Kidney glomerular epithelial cell (primary cell): ENCODE results near the gene LRRC4B.
"Not testable (repeated sequence)": the region's sequence is repeated elsewhere in the genome, so short reads cannot be mapped to it uniquely, and the experiment has no call there.

Source experiments
- DNase-seq: peaks from one replicate; lab custom pipeline; 2025; lab: John Stamatoyannopoulos, UW

The LRRC4B gene, protein sequence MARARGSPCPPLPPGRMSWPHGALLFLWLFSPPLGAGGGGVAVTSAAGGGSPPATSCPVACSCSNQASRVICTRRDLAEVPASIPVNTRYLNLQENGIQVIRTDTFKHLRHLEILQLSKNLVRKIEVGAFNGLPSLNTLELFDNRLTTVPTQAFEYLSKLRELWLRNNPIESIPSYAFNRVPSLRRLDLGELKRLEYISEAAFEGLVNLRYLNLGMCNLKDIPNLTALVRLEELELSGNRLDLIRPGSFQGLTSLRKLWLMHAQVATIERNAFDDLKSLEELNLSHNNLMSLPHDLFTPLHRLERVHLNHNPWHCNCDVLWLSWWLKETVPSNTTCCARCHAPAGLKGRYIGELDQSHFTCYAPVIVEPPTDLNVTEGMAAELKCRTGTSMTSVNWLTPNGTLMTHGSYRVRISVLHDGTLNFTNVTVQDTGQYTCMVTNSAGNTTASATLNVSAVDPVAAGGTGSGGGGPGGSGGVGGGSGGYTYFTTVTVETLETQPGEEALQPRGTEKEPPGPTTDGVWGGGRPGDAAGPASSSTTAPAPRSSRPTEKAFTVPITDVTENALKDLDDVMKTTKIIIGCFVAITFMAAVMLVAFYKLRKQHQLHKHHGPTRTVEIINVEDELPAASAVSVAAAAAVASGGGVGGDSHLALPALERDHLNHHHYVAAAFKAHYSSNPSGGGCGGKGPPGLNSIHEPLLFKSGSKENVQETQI

GRCh38 chr19:50567882-50568727 lies at the start of gene LRRC4B:
TSS of gene LRRC4B (minus strand) at chr19:50568435. CDS start at chr19:50548838, 19,597 bp downstream.
- no peak for DNase-seq

DNA sequence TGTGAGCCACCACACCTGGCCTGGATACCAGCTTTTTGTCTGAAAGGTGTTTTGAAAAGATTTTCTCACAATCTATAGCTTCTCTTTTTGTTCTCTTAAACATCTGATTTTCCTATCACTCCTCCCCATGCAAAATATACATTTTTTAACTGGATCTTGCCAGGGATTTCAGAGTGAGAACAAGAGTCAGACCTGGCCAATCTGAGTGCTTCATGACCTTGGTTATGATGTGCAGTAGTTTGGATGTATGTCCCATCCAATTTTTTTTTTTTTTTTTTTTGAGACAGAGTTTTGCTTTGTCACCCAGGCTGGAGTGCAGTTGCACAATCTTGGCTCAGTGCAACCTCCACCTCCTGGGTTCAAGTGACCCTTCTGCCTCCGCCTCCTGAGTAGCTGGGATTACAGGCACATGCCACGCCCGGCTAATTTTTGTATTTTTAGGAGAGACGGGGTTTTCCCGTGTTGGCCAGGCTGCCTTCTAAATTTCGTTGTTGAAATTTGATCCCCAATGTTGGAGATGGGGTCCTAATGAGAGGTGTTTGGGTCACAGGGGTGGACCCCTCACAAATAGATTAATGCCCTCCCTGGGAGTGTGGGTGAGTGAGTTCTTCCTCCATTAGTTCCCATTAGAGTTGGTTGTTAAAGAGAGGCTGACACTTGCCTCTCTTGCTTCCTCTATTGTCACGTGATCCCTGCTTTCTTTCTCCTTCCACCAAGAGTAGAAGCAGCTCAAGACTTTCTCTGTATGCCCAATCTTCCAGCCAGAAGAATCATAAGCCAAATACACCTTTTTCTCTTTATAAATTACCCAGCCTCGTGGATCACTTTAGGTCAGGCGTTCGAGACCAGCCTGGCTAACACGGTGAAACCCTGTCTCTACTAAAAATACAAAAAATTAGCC lies 44.5 kb upstream of the LRRC4B start:
- not testable (repeated sequence) for DNase-seq

DNA sequence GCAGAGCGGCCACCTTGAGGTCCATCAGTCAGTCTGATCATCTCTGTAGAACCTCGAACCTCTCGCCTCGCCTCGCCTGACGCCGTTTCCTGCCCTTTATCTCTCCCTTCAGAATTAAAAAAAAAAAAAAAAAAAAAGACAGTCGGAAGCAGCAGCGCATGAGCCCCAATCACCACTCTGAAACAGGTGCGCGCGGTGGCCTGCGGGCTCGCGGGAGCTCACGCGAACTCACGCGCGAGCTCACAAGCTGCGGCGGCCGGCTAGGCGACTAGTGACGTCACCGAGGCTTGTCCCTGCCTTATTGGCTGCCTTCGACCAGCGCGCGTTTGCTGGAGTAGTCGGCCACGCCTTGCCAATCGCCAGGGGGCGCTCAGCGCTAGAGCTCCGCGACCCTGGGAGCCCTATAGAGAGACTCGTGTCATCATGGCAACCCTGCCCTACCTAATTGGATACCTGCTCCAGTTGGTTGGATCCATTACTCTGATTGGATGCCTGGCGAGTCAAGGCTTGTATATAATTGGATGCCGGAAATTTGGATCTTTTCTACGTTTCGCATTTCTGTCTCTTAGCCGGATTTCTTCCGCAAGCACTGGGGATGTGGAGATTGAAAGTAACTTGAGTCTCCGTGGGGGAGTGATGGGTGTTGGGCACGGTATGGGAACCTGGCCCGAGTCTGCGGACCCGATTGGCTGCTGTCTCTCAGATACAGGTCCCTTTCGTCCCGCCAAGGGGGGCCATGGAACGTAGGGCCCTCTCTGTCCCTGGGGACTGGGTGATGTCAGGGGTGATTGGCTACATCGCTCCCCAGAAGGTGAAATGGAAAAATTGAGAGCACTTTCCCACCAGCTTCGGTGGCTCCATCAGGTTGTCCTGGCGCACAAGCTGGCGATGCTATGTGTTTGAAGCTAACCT lies 39.9 kb upstream of the LRRC4B start:
- DNase-seq = peak; percentile 54

GRCh38 chr19:50607388-50607787 lies 39.2 kb upstream of the LRRC4B start:
- DNase-seq = no peak

GRCh38 chr19:50606059-50606836 lies 38.0 kb upstream of the LRRC4B start:
- DNase-seq = peak; percentile 1

- DNase-seq = not testable (repeated sequence)
These were observed 36.2 kb upstream of the LRRC4B start for GRCh38 chr19:50604264-50605073.

DNA sequence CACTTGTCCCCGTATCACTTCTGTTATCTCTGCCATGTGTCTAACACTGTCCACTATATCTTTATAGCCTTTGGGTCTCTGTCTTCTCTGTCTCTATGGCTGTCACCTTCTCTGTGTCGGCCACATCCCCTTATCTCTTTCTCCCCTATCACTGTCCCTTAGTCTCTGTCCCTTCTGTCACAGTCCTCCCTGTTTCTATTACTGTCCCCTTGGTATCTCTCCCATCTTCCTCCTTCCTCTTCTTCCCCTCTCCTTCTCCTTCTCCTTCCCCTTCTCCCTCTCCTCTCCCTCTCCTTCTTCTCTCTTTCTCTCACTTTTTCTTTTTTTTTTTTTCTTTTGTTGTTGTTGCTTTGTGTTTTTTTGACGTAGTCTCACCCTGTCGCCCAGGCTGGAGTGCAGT lies 34.7 kb upstream of the LRRC4B start:
- no peak for DNase-seq

DNA sequence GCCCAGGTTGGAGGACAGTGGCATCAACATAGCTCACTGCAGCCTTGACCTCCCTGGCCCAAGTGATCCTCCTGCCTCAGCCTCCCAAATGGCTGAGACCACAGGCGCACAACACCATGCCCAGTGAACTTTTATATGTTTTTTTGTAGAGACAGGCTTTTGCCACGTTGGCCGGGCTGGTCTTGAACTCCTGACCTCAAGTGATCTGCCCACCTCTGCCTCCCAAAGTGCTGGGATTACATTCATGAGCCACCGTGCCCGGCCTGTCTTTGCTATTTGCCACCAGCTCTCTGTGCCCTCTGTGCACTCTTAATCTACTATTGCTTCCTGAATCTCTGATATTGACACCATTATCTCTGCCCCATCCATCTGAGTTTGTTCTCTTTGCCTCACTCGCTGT lies 34.3 kb upstream of the LRRC4B start:
- DNase-seq = no peak

- DNase-seq = no peak
These were observed 33.8 kb upstream of the LRRC4B start for GRCh38 chr19:50602089-50602422.

DNA sequence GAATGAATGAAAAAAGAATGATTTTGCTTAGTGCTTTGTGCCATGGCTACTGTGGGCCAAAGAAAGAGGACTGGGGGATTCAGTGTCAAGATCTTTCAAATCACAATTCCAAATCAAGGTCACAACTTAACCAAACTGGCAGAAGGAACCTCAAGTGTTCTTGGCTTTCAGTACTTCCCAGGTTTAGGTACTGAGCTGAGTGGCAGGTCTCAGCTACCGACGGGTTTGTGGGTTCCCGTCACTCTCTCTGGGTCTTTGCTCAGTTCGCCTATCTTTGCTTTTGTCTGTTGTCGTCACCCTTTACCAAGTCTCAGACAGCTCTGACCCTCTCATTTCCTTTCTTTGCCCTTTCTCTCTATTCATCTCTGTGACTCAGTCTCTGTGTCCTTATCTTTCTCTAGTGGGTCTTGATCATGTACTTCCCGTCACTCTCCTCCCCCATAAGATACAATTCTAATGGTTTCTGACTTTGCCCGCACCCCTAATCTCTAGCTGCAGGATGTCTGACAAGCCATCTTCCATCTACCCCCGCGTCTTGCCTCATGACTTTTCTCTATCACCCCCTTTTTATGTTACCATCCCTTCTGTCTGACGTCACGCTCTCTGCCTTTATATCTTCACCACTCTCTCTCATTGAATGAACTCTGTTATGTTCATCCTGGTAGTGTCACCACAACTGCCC lies 33.3 kb upstream of the LRRC4B start:
- DNase-seq = no peak

DNA sequence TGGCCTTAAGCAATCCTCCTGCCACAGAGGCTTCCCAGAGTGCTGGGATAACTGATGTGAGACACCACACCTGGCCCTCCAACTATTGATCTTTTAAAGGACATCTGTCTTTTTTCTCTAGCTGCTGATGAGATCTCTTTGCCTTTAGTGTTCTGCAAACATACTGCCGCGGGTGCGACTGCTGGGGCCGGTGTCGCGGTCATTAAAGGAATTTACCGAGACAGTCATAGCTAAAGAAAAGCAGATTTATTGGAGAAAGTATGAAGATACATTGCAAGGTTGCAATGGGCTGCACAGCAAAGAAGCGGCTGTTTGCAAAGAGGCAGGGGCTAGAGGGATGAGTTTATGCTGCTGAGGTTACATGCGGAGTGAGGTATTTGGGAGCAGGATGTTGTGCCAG lies 31.2 kb upstream of the LRRC4B start:
- DNase-seq = no peak

- no peak for DNase-seq
These were observed 22.0 kb upstream of the LRRC4B start for GRCh38 chr19:50590191-50590590.

- not testable (repeated sequence) for DNase-seq
These were observed 13.8 kb upstream of the LRRC4B start for GRCh38 chr19:50581795-50582660.

- peak; percentile 88 for DNase-seq
These were observed 12.9 kb upstream of the LRRC4B start for GRCh38 chr19:50580970-50581634.

DNA sequence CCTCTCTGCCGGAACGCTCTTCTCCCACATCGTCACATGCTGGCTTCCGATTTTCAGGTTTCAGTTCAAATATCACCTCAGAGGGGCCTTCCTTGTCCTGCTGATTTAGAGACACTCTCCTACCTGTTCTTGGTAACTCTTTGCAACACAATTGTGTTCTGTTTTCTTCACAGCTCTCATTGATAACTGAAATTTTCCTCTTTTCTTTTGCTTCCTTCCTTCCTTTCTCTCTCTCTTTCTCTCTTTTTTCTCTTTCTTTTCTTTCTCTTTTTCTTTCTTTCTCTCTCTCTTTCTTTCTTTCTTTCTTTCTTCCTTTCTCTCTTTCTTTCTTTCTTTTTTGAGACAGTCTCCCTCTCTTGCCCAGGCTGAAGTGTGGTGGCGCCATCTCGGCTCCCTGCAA lies 12.0 kb upstream of the LRRC4B start:
- no peak for DNase-seq

DNA sequence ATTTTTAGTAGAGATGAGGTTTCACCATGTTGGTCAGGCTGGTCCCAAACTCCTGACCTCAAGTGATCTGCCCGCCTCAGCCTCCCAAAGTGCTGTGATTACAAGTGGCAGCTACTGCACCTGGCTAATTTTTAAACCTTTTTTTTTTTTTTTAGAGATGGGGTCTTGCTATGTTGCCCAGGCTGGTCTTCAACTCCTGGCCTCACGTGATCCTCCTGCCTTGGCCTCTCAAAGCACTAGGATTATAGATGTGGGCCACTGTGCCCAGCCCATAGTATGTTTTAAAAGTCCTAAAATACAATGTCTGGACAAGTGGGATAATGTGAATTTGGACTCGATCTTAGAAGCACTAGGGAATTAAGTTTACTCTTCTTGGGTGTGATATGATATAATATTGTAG lies 8.5 kb upstream of the LRRC4B start:
- not testable (repeated sequence) for DNase-seq
